Astrocyte of the spinal cord (primary cell): ENCODE data around the gene ABHD12B.
"Not testable (repeated sequence)": the region's sequence is repeated elsewhere in the genome, so short reads cannot be mapped to it uniquely, and the experiment has no call there.

ENCODE experiments used
- DNase-seq: peaks from one replicate; pipeline ENCODE4 v3.0.0; 2011; ENCODE audit warnings: low read depth, low spot score
- H3K4me3 ChIP-seq: 2 replicates; pipeline ENCODE4 v1.5.1; 2011; ENCODE audit warnings: low read depth, mild to moderate bottlenecking, low read length, moderate library complexity
- in situ Hi-C: cut with HindIII; loops from 2 replicates; pipeline ENCODE4 v1.10.0; 2017; ENCODE audit warnings: low sequenced_read_pairs
- TF ChIP-seq, protein P1 (sequence below): IDR thresholded peaks from 2 replicates; pipeline ENCODE4 v1.5.1; 2012; ENCODE audit warnings: low read depth, mild to moderate bottlenecking, low read length, inconsistent platforms

Gene ABHD12B

GRCh38 chr14:50906326-50907065 is 34.6 kb downstream of the ABHD12B start:
- in situ Hi-C loops = no loop called here
- TF ChIP-seq, protein P1, sequence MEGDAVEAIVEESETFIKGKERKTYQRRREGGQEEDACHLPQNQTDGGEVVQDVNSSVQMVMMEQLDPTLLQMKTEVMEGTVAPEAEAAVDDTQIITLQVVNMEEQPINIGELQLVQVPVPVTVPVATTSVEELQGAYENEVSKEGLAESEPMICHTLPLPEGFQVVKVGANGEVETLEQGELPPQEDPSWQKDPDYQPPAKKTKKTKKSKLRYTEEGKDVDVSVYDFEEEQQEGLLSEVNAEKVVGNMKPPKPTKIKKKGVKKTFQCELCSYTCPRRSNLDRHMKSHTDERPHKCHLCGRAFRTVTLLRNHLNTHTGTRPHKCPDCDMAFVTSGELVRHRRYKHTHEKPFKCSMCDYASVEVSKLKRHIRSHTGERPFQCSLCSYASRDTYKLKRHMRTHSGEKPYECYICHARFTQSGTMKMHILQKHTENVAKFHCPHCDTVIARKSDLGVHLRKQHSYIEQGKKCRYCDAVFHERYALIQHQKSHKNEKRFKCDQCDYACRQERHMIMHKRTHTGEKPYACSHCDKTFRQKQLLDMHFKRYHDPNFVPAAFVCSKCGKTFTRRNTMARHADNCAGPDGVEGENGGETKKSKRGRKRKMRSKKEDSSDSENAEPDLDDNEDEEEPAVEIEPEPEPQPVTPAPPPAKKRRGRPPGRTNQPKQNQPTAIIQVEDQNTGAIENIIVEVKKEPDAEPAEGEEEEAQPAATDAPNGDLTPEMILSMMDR = no peak
- no peak for DNase-seq
- H3K4me3 ChIP-seq = no peak overlapping the region

DNA sequence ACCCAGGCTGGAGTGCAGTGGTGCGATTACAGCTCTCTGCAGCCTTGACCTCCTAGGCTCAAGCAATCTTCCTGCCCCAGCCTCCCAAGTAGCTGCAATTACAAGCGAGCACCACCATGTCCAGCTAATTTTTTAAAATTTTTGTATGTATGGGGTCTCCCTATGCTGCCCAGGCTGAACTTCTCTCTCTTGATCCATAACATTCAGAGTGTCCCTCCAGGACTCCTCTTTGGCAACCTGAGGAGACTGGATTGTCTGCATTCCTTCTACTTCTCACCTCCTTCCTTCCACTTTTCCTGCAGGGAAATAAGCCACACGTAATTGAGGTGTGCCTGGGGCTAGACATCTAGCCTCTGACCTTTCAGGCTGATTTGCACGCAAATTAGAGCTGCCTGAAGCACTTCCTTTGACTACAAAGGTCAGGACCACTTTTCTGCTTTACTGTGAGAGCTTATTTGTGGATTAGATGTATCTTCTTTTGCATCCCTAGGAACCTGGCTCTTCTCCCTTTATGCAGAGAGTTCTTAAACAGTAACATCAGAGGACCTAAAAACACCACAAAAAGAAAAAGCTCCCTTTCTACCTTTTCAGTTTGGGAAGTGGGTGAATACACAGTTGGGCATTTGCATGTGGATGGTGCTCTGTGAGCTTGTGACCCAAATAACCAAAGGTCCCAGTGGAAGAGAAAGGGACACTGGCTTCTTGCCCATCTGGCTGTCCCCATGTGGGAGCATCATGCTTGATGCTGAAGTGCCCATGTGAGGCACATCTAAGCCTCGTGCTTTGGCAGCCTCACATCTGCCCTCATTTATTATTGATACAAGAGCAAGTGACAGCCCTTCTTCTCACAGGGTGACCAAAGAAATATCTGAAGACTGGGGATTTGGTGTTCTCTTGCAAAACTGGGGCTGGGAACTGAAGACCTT is 38.9 kb downstream of the ABHD12B start:
- DNase-seq = no peak
- H3K4me3 ChIP-seq = no peak overlapping the region
- in situ Hi-C loops = no loop called here
- TF ChIP-seq, protein P1 = no peak

DNA sequence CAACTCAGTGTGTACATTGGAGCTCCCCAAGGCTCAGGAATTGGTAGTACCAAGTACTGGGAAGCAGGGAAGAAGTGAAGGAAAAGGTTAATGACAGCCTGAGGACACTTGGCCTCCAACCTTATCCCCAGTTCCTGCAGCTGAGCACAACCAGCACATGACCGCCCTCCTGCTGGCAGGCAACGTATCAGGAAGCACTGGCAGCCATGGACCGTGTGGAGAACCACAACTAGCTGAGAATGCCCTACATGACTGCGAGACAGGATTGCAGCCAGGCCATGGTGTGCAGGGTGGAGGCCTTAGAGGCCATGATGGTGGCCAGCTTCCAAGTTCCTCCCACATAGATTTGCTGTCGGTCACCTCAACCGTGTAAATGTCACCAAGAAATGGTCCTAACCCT is 45.6 kb downstream of the ABHD12B start:
- TF ChIP-seq, protein P1 = no peak
- no peak overlapping the region for H3K4me3 ChIP-seq
- in situ Hi-C loops = no loop called here
- no peak for DNase-seq

DNA sequence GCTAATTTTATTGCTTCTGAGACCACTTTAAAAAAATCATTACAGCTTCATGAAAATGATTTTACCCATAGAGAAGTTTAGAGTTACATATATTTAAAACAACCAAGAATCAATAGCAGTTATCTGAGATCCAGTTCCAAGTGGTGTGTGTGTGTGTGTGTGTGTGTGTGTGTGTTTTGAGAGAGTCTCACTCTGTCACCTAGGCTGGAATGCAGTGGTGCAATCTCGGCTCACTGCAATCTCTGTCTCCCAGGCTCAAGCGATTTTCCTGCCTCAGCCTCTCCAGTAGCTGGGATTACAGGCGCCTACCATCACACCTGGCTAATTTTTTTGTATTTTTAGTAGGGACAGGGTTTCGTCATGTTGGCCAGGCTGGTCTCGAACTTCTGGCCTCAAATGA is 47.7 kb downstream of the ABHD12B start:
- DNase-seq, H3K4me3 ChIP-seq, in situ Hi-C loops: not testable (repeated sequence)

DNA sequence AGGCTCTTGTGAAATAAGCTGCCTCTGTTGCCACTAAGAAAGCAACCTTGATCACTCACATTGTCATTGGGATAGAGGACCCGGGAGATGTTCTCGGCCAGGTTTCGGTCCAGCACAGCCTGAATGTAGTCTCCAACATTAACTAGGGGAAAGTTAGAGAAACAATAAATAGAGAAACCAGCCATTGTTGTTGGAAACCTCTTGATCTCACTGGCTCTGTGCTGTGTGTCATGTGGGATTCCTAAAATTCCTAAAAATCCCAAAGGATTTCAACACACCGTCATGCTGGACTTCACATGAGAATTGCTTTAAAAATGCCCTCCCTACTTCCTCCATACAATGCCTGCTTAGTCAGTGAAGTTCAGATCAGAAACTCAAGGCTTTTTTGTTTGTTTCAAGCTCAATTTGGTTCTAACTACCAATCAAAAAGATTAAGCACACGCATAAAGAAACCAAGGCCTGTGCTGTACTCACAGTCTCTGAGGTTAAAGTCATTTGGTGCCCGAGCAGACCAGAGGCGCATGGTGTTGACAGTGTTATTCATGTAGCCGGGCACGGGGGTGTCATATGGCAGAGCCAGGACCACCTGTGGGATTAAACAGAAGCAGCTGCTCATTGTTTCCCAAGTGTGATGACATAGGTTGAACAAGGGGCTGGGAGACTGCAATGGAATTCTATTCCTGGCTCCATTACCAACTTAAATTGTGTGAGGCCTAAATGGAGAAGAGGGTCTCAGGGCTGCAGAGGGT is 48.8 kb downstream of the ABHD12B start:
- no peak overlapping the region for H3K4me3 ChIP-seq
- peak; percentile 73 for DNase-seq
- in situ Hi-C loops = no loop called here
- TF ChIP-seq, protein P1 = no peak

DNA sequence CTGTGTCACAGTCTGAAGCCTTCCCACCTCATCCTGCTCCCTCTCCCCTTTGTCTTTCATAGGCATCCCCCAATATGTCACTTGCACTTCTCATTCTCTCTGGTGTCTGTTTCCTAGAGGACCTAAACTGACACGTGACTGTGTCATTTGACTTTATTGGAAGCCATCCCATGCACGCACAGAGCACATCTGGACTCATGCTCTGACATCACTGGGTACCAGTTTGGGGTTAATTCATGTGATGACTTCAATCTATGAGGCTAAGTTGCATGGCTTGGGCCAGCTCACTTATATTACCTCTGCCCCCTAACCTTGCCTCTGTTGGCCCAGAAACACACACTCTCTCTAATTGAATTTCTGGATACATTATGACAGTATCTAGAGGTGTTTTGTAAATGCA is 51.0 kb downstream of the ABHD12B start:
- in situ Hi-C loops = no loop called here
- TF ChIP-seq, protein P1 = no peak
- no peak overlapping the region for H3K4me3 ChIP-seq
- DNase-seq = no peak
